Smooth muscle cell of the brain vasculature (primary cell): ENCODE data around the gene LYPLA2.

Experiments
- DNase-seq: peaks from one replicate; pipeline ENCODE4 v3.0.0-alpha.2; 2012; ENCODE audit warnings: low read depth, low spot score

Gene LYPLA2

DNA sequence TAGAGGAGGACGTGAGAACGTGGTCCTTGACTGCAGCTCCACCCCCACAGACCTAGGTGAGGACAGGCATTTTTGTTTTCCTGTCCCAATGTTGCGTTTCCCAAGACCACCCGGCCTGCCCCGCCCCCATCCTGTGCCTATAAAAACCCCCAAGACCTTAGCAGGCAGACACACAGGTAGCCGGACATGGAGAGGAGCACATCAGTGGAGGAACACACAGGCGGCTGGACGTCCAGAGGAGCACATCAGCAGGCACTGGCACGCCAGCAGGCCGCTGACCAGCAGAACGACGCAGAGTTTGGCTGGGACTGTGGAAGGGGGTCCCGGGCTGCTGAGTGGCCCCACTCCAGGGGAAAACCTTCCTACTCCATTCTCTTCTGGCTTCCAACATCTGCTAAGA is 47.0 kb downstream of the LYPLA2 start:
- DNase-seq, result no peak

DNA sequence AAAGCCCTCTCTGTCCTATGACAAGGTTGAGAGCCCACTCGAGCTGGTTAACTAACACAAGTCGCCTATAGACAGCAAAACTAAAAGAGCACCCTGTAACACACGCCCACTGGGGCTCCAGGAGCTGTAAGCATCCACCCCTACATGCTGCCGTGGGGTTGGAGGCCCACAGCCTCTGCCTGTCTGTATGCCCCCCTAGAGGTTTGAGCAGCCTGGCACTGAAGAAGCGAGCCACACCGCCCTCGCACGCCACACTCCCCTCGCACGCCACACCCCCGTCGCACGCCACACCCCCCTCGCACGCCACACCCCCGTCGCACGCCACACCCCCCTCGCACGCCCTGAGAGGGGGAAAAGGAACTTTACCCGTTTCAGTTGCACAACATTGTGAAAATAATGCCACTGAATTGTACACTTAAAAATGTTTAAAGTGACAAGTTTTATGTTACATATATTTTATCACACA is 47.5 kb downstream of the LYPLA2 start:
- no peak for DNase-seq

DNA sequence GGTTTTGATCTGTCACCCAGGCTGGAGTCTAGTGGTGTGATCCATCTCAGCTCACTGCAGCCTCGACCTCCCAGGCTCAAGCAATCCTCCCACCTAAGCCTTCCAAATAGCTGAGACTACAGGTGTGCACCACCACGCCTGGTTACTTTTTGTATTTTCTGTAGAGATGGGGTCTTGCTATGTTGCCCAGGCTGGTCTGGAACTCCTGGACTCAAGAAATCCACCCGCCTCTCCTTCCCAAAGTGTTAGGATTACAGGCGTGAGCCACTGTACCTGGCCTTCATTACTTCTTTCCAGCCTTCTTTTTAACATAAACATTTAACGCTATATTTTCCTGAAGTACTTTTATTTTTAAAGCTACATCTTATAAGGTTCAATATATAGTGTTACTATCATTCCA is 52.7 kb downstream of the LYPLA2 start:
- DNase-seq, result no peak
